Spleen (tissue), 11 donors: ENCODE measurements around the gene PTGR1. TPM values are rescaled to one million over a fixed set of nuclear protein-coding genes. Genes with fewer than 3 reads are reported as not detected.

Experiments used
- DNase-seq: peaks from one replicate; pipeline ENCODE4 v3.0.0-alpha.2; 2020
- H3K27ac ChIP-seq, 8 donors: fragments of 200-600 bp; sonication (generic) in 7 of 8; 1 replicate in 4 of 8; 2 replicates in 4 of 8; pipeline versions ENCODE4 v1.5.0 to v1.8.0; 2016 to 2021; ENCODE audit warnings: inconsistent platforms in 4 of 8, mild to moderate bottlenecking in 4 of 8, moderate library complexity in 1 of 8
- H3K27me3 ChIP-seq, 7 donors: fragments of 200-600 bp; sonication (generic) in 6 of 7; replicated peaks in 1 of 7; 1 replicate in 4 of 7; 2 replicates in 3 of 7; pipeline versions ENCODE4 v1.5.0 to v1.8.0; 2016 to 2021; ENCODE audit warnings: inconsistent platforms in 3 of 7, mild to moderate bottlenecking in 1 of 7
- H3K36me3 ChIP-seq, 6 donors: fragments of 200-600 bp; sonication (generic) in 5 of 6; 1 replicate in 4 of 6; 2 replicates in 2 of 6; pipeline versions ENCODE4 v1.5.0 to v1.8.0; 2016 to 2021; ENCODE audit warnings: inconsistent platforms in 2 of 6
- H3K4me1 ChIP-seq, 6 donors: fragments of 200-600 bp; sonication (generic) in 5 of 6; 1 replicate in 3 of 6; 2 replicates in 3 of 6; pipeline versions ENCODE4 v1.5.0 to v1.8.0; 2016 to 2021; ENCODE audit warnings: inconsistent platforms in 3 of 6
- H3K4me3 ChIP-seq, 8 donors: fragments of 200-600 bp; sonication (generic) in 7 of 8; 1 replicate in 4 of 8; 2 replicates in 4 of 8; pipeline versions ENCODE4 v1.5.0 to v1.8.0; 2016 to 2021; ENCODE audit warnings: inconsistent platforms in 4 of 8, mild to moderate bottlenecking in 4 of 8, moderate library complexity in 2 of 8
- H3K9me3 ChIP-seq, 8 donors: fragments of 200-600 bp; sonication (generic) in 7 of 8; 1 replicate in 4 of 8; 2 replicates in 4 of 8; pipeline versions ENCODE4 v1.5.0 to v1.8.0; 2016 to 2021; ENCODE audit warnings: inconsistent platforms in 4 of 8
- POLR2A ChIP-seq, 3 donors: fragments of 450-650 bp; IDR thresholded peaks; one replicate each; pipeline ENCODE4 v1.5.1; 2017; ENCODE audit warnings: antibody characterized with exemption in 3 of 3, mild to moderate bottlenecking in 1 of 3
- POLR2AphosphoS5 ChIP-seq, 3 donors: sonication (generic); formaldehyde crosslinking; IDR thresholded peaks; one replicate each; pipeline ENCODE4 v1.5.1; 2017; ENCODE audit warnings: antibody characterized with exemption in 3 of 3
- WGBS, 5 donors: extraction: QIAGEN DNeasy Blood & Tissue Kit in 3 of 5; methylation state at CpG; one replicate each; pipeline versions ENCODE4 v1.1.5 to v1.1.7; 2013 to 2018; 5-methylcytosine and 5-hydroxymethylcytosine counted together
- intact Hi-C: fragments of 100-400 bp; cut with DNase I; formaldehyde crosslinking; loops from one replicate; pipeline ENCODE4 v1.15.0; 2023; ENCODE audit warnings: low total_unique reads
- polyA plus RNA-seq, 3 donors: library from polyadenylated mRNA; stranded (reverse); fragments of 200-250 nt; gene quantifications; one replicate each; pipeline ENCODE4 v1.2.1, GENCODE V29; 2013
- total RNA-seq, 7 donors: library from RNA; depleted of rRNA in 3 of 7; stranded (reverse); fragments of >200 nt in 3 of 7; fragmentation: NEBNext Ultra II Directional in 4 of 7; extraction: Animal tissue kit (Norgen Biotek cat#: 25700) in 4 of 7; gene quantifications; one replicate each; pipeline versions ENCODE4 v1.1.0 to v1.2.1, GENCODE V29; 2016 to 2021
- TF ChIP-seq, protein P1 (sequence below), 11 experiments: fragments of 200-600 bp in 7 of 11; fragments of 450-650 bp in 4 of 11; sonication (generic) in 4 of 11; IDR thresholded peaks in 8 of 11; conservative IDR thresholded peaks in 3 of 11; 1 replicate in 7 of 11; 2 replicates in 4 of 11; pipeline versions ENCODE4 v1.4.0 to v1.8.0; 2016 to 2021; ENCODE audit warnings: antibody characterized with exemption in 11 of 11, inconsistent platforms in 4 of 11, mild to moderate bottlenecking in 1 of 11
- donor health status: healthy with polysubstance abuse.
- donor health status: DM: no; HTN: no; CAD: no; lungs with moderate emphysema.
- donor health status: DM: no; HTN: no; CAD: no.
- donor health status: Bipolar disorder and iron deficiency.
- donor health status: healthy.
- donor health status: DM: no; HTN: no; CAD: no.
- donor health status: DM: yes; HTN: yes; CAD: no.

The PTGR1 gene
- total and polyA plus RNA-seq, 10 donors, result 2.8 to 14.6 (median 9.6) TPM

DNA sequence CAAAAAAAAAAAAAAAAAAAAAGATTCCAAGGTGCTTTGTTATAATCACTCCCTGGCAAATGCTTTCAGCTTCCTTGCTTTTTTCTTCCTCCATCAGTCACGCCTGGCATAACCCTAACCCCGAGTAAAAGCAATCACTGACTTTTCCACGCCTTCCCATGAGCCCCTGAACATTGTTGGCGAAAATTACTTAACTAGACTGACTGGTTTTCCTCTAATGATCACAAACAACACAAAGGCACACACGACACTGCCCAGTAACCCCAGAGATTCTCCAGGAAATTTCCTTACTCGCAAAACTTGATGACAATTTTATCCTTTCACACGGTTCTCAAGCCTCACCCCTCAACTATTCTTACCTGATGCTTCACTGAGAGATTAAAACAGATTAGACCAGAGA is 11.4 kb upstream of the PTGR1 start:
- Histone ChIP-seq H3K27ac (no peak overlapping the region), H3K4me1 (no peaks in the 10 kb centered on the region), H3K9me3 (no peaks in the 10 kb centered on the region), H3K36me3 (no peaks in the 10 kb centered on the region), H3K4me3 (no peak overlapping the region), H3K27me3 (peaks cover 0 to 49% (median 0%) of the 10 kb centered on the region in 7 donors)
- TF ChIP-seq POLR2A (IDR thresholded peaks at IDR 0.05), result no peak
- no peak for TF ChIP-seq POLR2AphosphoS5 (IDR thresholded peaks at IDR 0.05)
- TF ChIP-seq, protein P1, sequence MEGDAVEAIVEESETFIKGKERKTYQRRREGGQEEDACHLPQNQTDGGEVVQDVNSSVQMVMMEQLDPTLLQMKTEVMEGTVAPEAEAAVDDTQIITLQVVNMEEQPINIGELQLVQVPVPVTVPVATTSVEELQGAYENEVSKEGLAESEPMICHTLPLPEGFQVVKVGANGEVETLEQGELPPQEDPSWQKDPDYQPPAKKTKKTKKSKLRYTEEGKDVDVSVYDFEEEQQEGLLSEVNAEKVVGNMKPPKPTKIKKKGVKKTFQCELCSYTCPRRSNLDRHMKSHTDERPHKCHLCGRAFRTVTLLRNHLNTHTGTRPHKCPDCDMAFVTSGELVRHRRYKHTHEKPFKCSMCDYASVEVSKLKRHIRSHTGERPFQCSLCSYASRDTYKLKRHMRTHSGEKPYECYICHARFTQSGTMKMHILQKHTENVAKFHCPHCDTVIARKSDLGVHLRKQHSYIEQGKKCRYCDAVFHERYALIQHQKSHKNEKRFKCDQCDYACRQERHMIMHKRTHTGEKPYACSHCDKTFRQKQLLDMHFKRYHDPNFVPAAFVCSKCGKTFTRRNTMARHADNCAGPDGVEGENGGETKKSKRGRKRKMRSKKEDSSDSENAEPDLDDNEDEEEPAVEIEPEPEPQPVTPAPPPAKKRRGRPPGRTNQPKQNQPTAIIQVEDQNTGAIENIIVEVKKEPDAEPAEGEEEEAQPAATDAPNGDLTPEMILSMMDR (IDR thresholded peaks at IDR 0.05 in 8 of 11, conservative IDR thresholded peaks at IDR 0.05 in 3 of 11), result no peak
- 77 to 92% (median 85%) methylated on average over 7 of the region's 7 CpGs for WGBS, 5 donors
- no peak for DNase-seq
- intact Hi-C loops, result no loop called here

DNA sequence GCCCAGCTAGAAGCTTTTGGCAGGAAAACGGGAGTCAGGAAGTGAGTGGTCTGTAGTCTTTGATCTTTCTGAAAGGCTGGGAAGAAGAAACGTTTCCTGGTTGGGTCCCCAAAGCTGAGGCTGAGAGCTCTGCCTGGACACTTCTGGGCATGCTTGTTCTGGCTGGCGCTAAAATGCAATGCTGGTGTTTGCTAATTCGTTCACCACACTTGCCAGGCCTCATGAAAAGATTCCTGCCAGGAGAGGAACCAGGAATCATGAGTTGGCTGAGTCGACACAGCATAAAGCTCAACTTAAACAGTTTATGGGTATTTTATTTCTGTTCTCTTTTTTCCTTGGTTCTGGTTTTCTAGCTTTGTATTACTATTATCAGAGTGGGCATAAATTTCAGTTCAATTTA is 10.7 kb upstream of the PTGR1 start:
- no peak overlapping the region for H3K4me3 ChIP-seq
- intact Hi-C loops, result no loop called here
- no peaks in the 10 kb centered on the region for H3K36me3 ChIP-seq
- H3K27me3 ChIP-seq, result peaks cover 0 to 47% (median 0%) of the 10 kb centered on the region in 7 donors
- no peaks in the 10 kb centered on the region for H3K9me3 ChIP-seq
- 57 to 68% (median 61%) methylated on average over 5 of the region's 5 CpGs for WGBS, 5 donors
- H3K4me1 ChIP-seq, result no peaks in the 10 kb centered on the region
- DNase-seq, result no peak
- TF ChIP-seq, protein P1 (IDR thresholded peaks at IDR 0.05 in 8 of 11, conservative IDR thresholded peaks at IDR 0.05 in 3 of 11), result no peak
- TF ChIP-seq POLR2AphosphoS5 (IDR thresholded peaks at IDR 0.05), result no peak
- no peak overlapping the region for H3K27ac ChIP-seq

DNA sequence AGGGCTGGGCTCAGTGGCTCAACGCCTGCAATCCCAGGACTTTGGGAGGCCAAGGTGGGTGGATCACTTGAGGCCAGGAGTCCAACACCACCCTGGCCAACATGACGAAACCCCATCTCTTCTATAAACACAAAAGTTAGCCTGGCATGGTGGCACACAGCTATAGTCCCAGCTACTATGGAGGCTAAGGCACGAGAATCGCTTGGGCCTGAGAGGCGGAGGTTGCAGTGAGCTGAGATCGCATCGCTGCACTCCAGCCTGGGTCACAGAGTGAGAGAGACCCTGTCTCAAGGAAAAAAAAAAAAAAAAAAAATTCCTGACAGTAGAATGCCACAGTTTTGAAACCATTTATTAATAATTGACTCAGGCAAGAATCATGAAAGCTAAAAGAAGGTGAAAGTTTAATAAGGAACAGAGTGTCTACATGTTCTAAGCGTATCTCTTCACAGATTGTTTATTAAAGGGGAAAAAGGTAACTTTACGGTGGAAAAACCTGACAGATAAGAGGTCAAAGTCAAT is 5.7 kb upstream of the PTGR1 start:
- Histone ChIP-seq H3K27ac (no peak overlapping the region), H3K4me3 (no peak overlapping the region), H3K9me3 (no peaks in the 10 kb centered on the region), H3K27me3 (peaks cover 0 to 34% (median 0%) of the 10 kb centered on the region in 7 donors), H3K36me3 (no peaks in the 10 kb centered on the region), H3K4me1 (peaks cover 0 to 1% (median under 1%) of the 10 kb centered on the region in 6 donors)
- 89 to 96% (median 92%) methylated on average over 9 of the region's 9 CpGs for WGBS, 5 donors
- TF ChIP-seq POLR2A (IDR thresholded peaks at IDR 0.05), result no peak
- TF ChIP-seq, protein P1 (IDR thresholded peaks at IDR 0.05 in 8 of 11, conservative IDR thresholded peaks at IDR 0.05 in 3 of 11), result no peak
- TF ChIP-seq POLR2AphosphoS5 (IDR thresholded peaks at IDR 0.05), result no peak
- intact Hi-C loops, result no loop called here
- DNase-seq, result no peak

DNA sequence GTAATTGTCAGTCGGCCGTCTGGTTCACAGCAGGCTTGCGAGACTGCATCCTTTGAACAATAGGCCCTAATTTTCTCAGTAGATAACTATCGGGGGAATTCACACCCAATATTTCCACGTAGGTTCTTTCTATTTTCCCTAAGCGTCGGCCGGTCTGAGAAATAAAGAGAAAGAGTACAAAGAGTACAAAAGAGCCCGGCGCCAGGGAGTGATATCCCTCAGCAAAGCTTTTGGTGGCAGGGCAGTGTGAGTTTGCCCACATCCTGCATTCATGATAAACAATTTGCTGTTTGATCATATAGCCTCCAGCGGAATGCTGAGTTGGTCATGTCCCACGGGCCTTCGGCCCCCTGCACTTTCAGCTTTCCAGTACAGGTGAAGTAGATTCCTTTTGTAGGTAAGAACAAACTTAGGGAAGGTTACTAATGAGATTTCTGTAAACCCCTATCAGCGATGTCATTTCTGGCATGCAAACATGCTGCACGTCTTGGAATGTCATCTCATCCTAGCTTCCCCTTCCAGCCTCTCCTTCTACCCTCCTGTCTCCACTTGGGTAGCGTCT is 4.7 kb upstream of the PTGR1 start:
- Histone ChIP-seq H3K27me3 (peaks cover 0 to 41% (median 9%) of the 10 kb centered on the region in 7 donors), H3K4me3 (no peak overlapping the region), H3K9me3 (no peaks in the 10 kb centered on the region), H3K27ac (no peak overlapping the region), H3K4me1 (peaks cover 0 to 11% (median 9%) of the 10 kb centered on the region in 6 donors), H3K36me3 (no peaks in the 10 kb centered on the region)
- intact Hi-C loops, result no loop called here
- DNase-seq, result no peak
- 90 to 92% (median 90%) methylated on average over 16 of the region's 16 CpGs for WGBS, 5 donors
- no peak for TF ChIP-seq POLR2AphosphoS5 (IDR thresholded peaks at IDR 0.05)
- TF ChIP-seq, protein P1 (IDR thresholded peaks at IDR 0.05 in 8 of 11, conservative IDR thresholded peaks at IDR 0.05 in 3 of 11), result no peak
- no peak for TF ChIP-seq POLR2A (IDR thresholded peaks at IDR 0.05)
